OCI-LY1 (cell line): ENCODE data around the gene C2CD4D.

Experiments
- H2AFZ ChIP-seq: fragments of 200-600 bp; sonication (generic), shearing (Covaris generic); 2 replicates; pipeline ENCODE4 v1.6.0; 2014; ENCODE audit warnings: antibody characterized with exemption, mild to moderate bottlenecking, low read length
- H3F3A ChIP-seq: fragments of 200-600 bp; sonication (generic), shearing (Covaris generic); 2 replicates; pipeline ENCODE4 v1.6.0; 2014; ENCODE audit warnings: mild to moderate bottlenecking, antibody characterized with exemption, low read length, moderate library complexity; ENCODE audit not compliant: insufficient read depth
- H3K27ac ChIP-seq: fragments of 200-600 bp; sonication (generic); 2 replicates; pipeline ENCODE4 v1.5.1; 2014; ENCODE audit warnings: low read length, mixed run types, mild to moderate bottlenecking, low read depth; ENCODE audit not compliant: poor library complexity, severe bottlenecking
- H3K27me3 ChIP-seq: fragments of 200-600 bp; sonication (generic); 2 replicates; pipeline ENCODE4 v1.6.0; 2014; ENCODE audit warnings: antibody characterized with exemption, mild to moderate bottlenecking, low read length, moderate library complexity; ENCODE audit not compliant: insufficient read depth
- H3K36me3 ChIP-seq: fragments of 200-600 bp; sonication (generic); 2 replicates; pipeline ENCODE4 v1.6.1; 2014; ENCODE audit warnings: mild to moderate bottlenecking, antibody characterized with exemption, low read length, moderate library complexity, mixed read lengths; ENCODE audit not compliant: insufficient read depth
- H3K4me1 ChIP-seq: fragments of 200-600 bp; sonication (generic); 2 replicates; pipeline ENCODE4 v1.5.1; 2014; ENCODE audit warnings: mild to moderate bottlenecking, low read length, moderate library complexity; ENCODE audit not compliant: insufficient read depth, severe bottlenecking
- H3K4me2 ChIP-seq: fragments of 200-600 bp; sonication (generic), shearing (Covaris generic); 2 replicates; pipeline ENCODE4 v1.6.1; 2014; ENCODE audit warnings: low read length
- H3K4me3 ChIP-seq: fragments of 200-600 bp; sonication (generic); 2 replicates; pipeline ENCODE4 v1.5.1; 2014; ENCODE audit warnings: low read length, low read depth, mild to moderate bottlenecking, mixed read lengths; ENCODE audit not compliant: poor library complexity, severe bottlenecking
- H3K79me2 ChIP-seq: fragments of 200-600 bp; shearing (Covaris generic); 2 replicates; pipeline ENCODE4 v1.6.1; 2016; ENCODE audit warnings: mixed run types, low read length, mixed read lengths; ENCODE audit not compliant: insufficient read depth
- H3K9ac ChIP-seq: fragments of 200-600 bp; sonication (generic), shearing (Covaris generic); 2 replicates; pipeline ENCODE4 v1.6.1; 2014; ENCODE audit warnings: mild to moderate bottlenecking, low read length, mixed read lengths
- H3K9me2 ChIP-seq: fragments of 200-600 bp; sonication (generic), shearing (Covaris generic); 2 replicates; pipeline ENCODE4 v1.6.1; 2014; ENCODE audit warnings: low read depth, mild to moderate bottlenecking, low read length, mixed read lengths
- H3K9me3 ChIP-seq: fragments of 200-600 bp; shearing (Covaris generic); 2 replicates; pipeline ENCODE4 v1.6.1; 2014; ENCODE audit warnings: low read length, mixed read lengths
- H4K20me1 ChIP-seq: fragments of 200-600 bp; sonication (generic), shearing (Covaris generic); 2 replicates; pipeline ENCODE4 v1.6.0; 2016; ENCODE audit warnings: mild to moderate bottlenecking, low read length; ENCODE audit not compliant: insufficient read depth
- CTCF ChIP-seq: fragments of 200-600 bp; sonication (generic), shearing (Covaris generic); IDR thresholded peaks from 2 replicates; pipeline ENCODE4 v1.5.1; 2017; ENCODE audit warnings: mild to moderate bottlenecking, antibody characterized with exemption, low read length, moderate library complexity, mixed read lengths
- EZH2 ChIP-seq: fragments of 200-600 bp; sonication (generic), shearing (Covaris generic); IDR thresholded peaks from 2 replicates; pipeline ENCODE4 v1.8.0; 2017; ENCODE audit warnings: borderline replicate concordance, mixed run types, mild to moderate bottlenecking, antibody characterized with exemption, low read length, moderate library complexity, mixed read lengths

Gene C2CD4D

GRCh38 chr1:151832318-151832980 lies 7.2 kb downstream of the C2CD4D start:
- no peaks in the 10 kb centered on the region for H3K36me3 ChIP-seq
- H3K4me3 ChIP-seq, result no peak overlapping the region
- TF ChIP-seq CTCF (no peak), EZH2 (no peak)
- H3K4me2 ChIP-seq, result no peak overlapping the region
- no peaks in the 10 kb centered on the region for H3F3A ChIP-seq
- no peaks in the 10 kb centered on the region for H4K20me1 ChIP-seq
- H3K4me1 ChIP-seq, result no peaks in the 10 kb centered on the region
- no peaks in the 10 kb centered on the region for H3K9me2 ChIP-seq
- no peaks in the 10 kb centered on the region for H3K9me3 ChIP-seq
- H2AFZ ChIP-seq, result no peak overlapping the region
- no peak overlapping the region for H3K9ac ChIP-seq
- H3K27ac ChIP-seq, result no peak overlapping the region
- H3K27me3 ChIP-seq, result 0 out of 2 replicates have a peak, but pooled peaks cover 2% of the 10 kb centered on the region
- H3K79me2 ChIP-seq, result no peaks in the 10 kb centered on the region

- TF ChIP-seq CTCF (no peak), EZH2 (no peak)
- Histone ChIP-seq H4K20me1 (no peaks in the 10 kb centered on the region), H3F3A (no peaks in the 10 kb centered on the region), H3K36me3 (no peaks in the 10 kb centered on the region), H3K4me1 (no peaks in the 10 kb centered on the region), H3K4me2 (no peak within 1 kb of the TSS), H3K9me2 (no peaks in the 10 kb centered on the region), H3K9ac (no peak within 1 kb of the TSS), H3K4me3 (no peak within 1 kb of the TSS), H3K27ac (no peak within 1 kb of the TSS), H3K79me2 (no peaks in the 10 kb centered on the region), H3K9me3 (no peaks in the 10 kb centered on the region), H3K27me3 (no peaks in the 10 kb centered on the region), H2AFZ (no peak within 1 kb of the TSS)
Measured at GRCh38 chr1:151831605-151832004, 8.0 kb downstream of the C2CD4D start, which contains the start of gene RORC. Gene RORC, minus strand, starts transcription at chr1:151831802. Its CDS starts 38 bp downstream, at chr1:151831764.

- TF ChIP-seq CTCF (no peak), EZH2 (no peak)
- H3K36me3 ChIP-seq, result no peaks in the 10 kb centered on the region
- H3K27me3 ChIP-seq, result no peaks in the 10 kb centered on the region
- H3K4me2 ChIP-seq, result no peak overlapping the region
- no peaks in the 10 kb centered on the region for H3K4me1 ChIP-seq
- no peak overlapping the region for H3K27ac ChIP-seq
- H2AFZ ChIP-seq, result no peak overlapping the region
- no peaks in the 10 kb centered on the region for H4K20me1 ChIP-seq
- H3K4me3 ChIP-seq, result no peak overlapping the region
- no peaks in the 10 kb centered on the region for H3K79me2 ChIP-seq
- no peak overlapping the region for H3K9ac ChIP-seq
- no peaks in the 10 kb centered on the region for H3F3A ChIP-seq
- H3K9me2 ChIP-seq, result no peaks in the 10 kb centered on the region
- no peaks in the 10 kb centered on the region for H3K9me3 ChIP-seq
Measured at GRCh38 chr1:151831256-151831591, 8.4 kb downstream of the C2CD4D start.
